MM.1S (cell line): Measurements from ENCODE around the gene ZMIZ1.

Source experiments
- EZH2 ChIP-seq: fragments of 300-600 bp; sonication (generic); optimal IDR thresholded peaks from 2 replicates; pipeline ENCODE3; 2017; ENCODE audit warnings: low read depth, mild to moderate bottlenecking, antibody characterized with exemption, low read length, mixed read lengths
- TF ChIP-seq, protein P1 (sequence below): fragments of 300-600 bp; sonication (generic); IDR thresholded peaks from 2 replicates; pipeline ENCODE4 v1.5.1; 2016; ENCODE audit warnings: antibody characterized with exemption, low read length, mixed read lengths

DNA sequence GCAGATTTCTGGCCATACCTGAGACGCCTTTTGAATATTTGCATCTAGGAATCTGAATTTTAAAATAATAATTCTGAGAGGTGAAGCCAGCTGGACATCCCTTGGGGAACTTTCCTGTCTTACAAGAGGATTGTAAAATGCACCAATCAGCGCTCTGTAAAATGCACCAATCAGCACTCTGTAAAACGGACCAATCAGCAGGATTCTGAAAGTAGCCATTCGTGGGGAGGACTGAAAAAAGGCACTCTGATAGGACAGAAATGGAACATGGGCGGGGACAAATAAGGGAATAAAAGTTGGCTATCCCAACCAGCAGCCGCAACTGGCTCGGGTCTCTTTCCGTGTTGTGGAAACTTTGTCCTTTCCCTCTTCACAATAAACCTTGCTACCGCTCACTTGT, 288.4 kb downstream of the ZMIZ1 start:
- TF ChIP-seq, protein P1, sequence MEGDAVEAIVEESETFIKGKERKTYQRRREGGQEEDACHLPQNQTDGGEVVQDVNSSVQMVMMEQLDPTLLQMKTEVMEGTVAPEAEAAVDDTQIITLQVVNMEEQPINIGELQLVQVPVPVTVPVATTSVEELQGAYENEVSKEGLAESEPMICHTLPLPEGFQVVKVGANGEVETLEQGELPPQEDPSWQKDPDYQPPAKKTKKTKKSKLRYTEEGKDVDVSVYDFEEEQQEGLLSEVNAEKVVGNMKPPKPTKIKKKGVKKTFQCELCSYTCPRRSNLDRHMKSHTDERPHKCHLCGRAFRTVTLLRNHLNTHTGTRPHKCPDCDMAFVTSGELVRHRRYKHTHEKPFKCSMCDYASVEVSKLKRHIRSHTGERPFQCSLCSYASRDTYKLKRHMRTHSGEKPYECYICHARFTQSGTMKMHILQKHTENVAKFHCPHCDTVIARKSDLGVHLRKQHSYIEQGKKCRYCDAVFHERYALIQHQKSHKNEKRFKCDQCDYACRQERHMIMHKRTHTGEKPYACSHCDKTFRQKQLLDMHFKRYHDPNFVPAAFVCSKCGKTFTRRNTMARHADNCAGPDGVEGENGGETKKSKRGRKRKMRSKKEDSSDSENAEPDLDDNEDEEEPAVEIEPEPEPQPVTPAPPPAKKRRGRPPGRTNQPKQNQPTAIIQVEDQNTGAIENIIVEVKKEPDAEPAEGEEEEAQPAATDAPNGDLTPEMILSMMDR: no peak
- TF ChIP-seq EZH2: no peak
